ENCODE data around the gene OR8K5.
"Not testable (repeated sequence)": the region's sequence is repeated elsewhere in the genome, so short reads cannot be mapped to it uniquely, and the experiment has no call there.

Gene OR8K5

GRCh38 chr11:56160217-56160616 is at the start of gene OR8K5:
Gene OR8K5, minus strand, starts transcription at chr11:56160317. Its CDS starts 0 bp downstream, at chr11:56160317.
- DNase-seq, result no peak
- in situ Hi-C loops (cut with HindIII; ENCODE audit: low pct_ligation_motif_present, low pct_unique_long_range_greater_than_20kb, low sequenced_read_pairs), result no loop called here

- no peak for DNase-seq
- in situ Hi-C loops (cut with HindIII; ENCODE audit: low pct_ligation_motif_present, low pct_unique_long_range_greater_than_20kb, low sequenced_read_pairs), result no loop called here
Observed at GRCh38 chr11:56207790-56208189, 47.7 kb upstream of the OR8K5 start.

- DNase-seq, result no peak
- in situ Hi-C loops (cut with HindIII; ENCODE audit: low pct_ligation_motif_present, low pct_unique_long_range_greater_than_20kb, low sequenced_read_pairs), result no loop called here
Observed at GRCh38 chr11:56197367-56197766, 37.2 kb upstream of the OR8K5 start.

GRCh38 chr11:56196705-56197104 is 36.6 kb upstream of the OR8K5 start:
- DNase-seq, result no peak

GRCh38 chr11:56188602-56189001 is 28.5 kb upstream of the OR8K5 start:
- no peak for DNase-seq
- in situ Hi-C loops (cut with HindIII; ENCODE audit: low pct_ligation_motif_present, low pct_unique_long_range_greater_than_20kb, low sequenced_read_pairs), result no loop called here

More at GRCh38 chr11:56196705-56197104, 36.6 kb upstream of the OR8K5 start:
- in situ Hi-C loops (cut with HindIII; ENCODE audit: low pct_ligation_motif_present, low pct_unique_long_range_greater_than_20kb, low sequenced_read_pairs), result no loop called here

GRCh38 chr11:56183459-56183858 is 23.3 kb upstream of the OR8K5 start:
- in situ Hi-C loops (cut with HindIII; ENCODE audit: low pct_ligation_motif_present, low pct_unique_long_range_greater_than_20kb, low sequenced_read_pairs), result no loop called here
- no peak for DNase-seq

GRCh38 chr11:56176318-56176717 is 16.2 kb upstream of the OR8K5 start, which contains the start of gene OR5J2:
Gene OR5J2, plus strand, starts transcription at chr11:56176618. Its CDS starts 0 bp downstream, at chr11:56176618.
- in situ Hi-C loops (cut with HindIII; ENCODE audit: low pct_ligation_motif_present, low pct_unique_long_range_greater_than_20kb, low sequenced_read_pairs), result no loop called here
- DNase-seq, result no peak

GRCh38 chr11:56172256-56172830 is 12.2 kb upstream of the OR8K5 start:
- in situ Hi-C loops (cut with HindIII; ENCODE audit: low pct_ligation_motif_present, low pct_unique_long_range_greater_than_20kb, low sequenced_read_pairs), result no loop called here
- DNase-seq, result no peak

GRCh38 chr11:56163804-56164203 is 3.7 kb upstream of the OR8K5 start:
- DNase-seq, result no peak

GRCh38 chr11:56152333-56152732 is 7.8 kb downstream of the OR8K5 start:
- DNase-seq, result no peak
- in situ Hi-C loops (cut with HindIII; ENCODE audit: low pct_ligation_motif_present, low pct_unique_long_range_greater_than_20kb, low sequenced_read_pairs), result no loop called here

More at GRCh38 chr11:56163804-56164203, 3.7 kb upstream of the OR8K5 start:
- in situ Hi-C loops (cut with HindIII; ENCODE audit: low pct_ligation_motif_present, low pct_unique_long_range_greater_than_20kb, low sequenced_read_pairs), result no loop called here

GRCh38 chr11:56151376-56151775 is 8.7 kb downstream of the OR8K5 start:
- in situ Hi-C loops (cut with HindIII; ENCODE audit: low pct_ligation_motif_present, low pct_unique_long_range_greater_than_20kb, low sequenced_read_pairs), result no loop called here
- no peak for DNase-seq

- in situ Hi-C loops (cut with HindIII; ENCODE audit: low pct_ligation_motif_present, low pct_unique_long_range_greater_than_20kb, low sequenced_read_pairs); DNase-seq: not testable (repeated sequence)
Observed at GRCh38 chr11:56143681-56144080, 16.4 kb downstream of the OR8K5 start.

GRCh38 chr11:56140151-56140661 is 19.9 kb downstream of the OR8K5 start, which contains the start of gene OR8J3:
Gene OR8J3, minus strand, starts transcription at chr11:56140201. Its CDS starts 2,483 bp downstream, at chr11:56137718.
- in situ Hi-C loops (cut with HindIII; ENCODE audit: low pct_ligation_motif_present, low pct_unique_long_range_greater_than_20kb, low sequenced_read_pairs), result no loop called here
- no peak for DNase-seq

- no peak for DNase-seq
- in situ Hi-C loops (cut with HindIII; ENCODE audit: low pct_ligation_motif_present, low pct_unique_long_range_greater_than_20kb, low sequenced_read_pairs), result no loop called here
Observed at GRCh38 chr11:56122073-56122472, 38.0 kb downstream of the OR8K5 start, which contains the start of gene OR8H3. Gene OR8H3, plus strand, starts transcription at chr11:56122373. Its CDS starts 0 bp downstream, at chr11:56122373.
